Transverse colon (tissue), 4 donors: ENCODE results near the gene DESI1.

Experiments
- CTCF ChIP-seq, 5 experiments: fragments of 200-600 bp in 3 of 5; fragments of 450-650 bp in 2 of 5; sonication (generic) in 3 of 5; IDR thresholded peaks; 1 replicate in 2 of 5; 2 replicates in 3 of 5; pipeline ENCODE4 v1.5.1; 2016 to 2017; ENCODE audit warnings: antibody characterized with exemption in 5 of 5, inconsistent platforms in 3 of 5, mild to moderate bottlenecking in 2 of 5, moderate library complexity in 1 of 5
- EP300 ChIP-seq: sonication (generic); formaldehyde crosslinking; IDR thresholded peaks from one replicate; pipeline ENCODE4 v1.6.1; 2017; ENCODE audit warnings: antibody characterized with exemption, low read depth
- POLR2A ChIP-seq: fragments of 450-650 bp; IDR thresholded peaks from one replicate; pipeline ENCODE4 v1.6.1; 2016; ENCODE audit warnings: antibody characterized with exemption, mild to moderate bottlenecking, moderate library complexity
- POLR2AphosphoS5 ChIP-seq, 3 donors: sonication (generic); formaldehyde crosslinking; IDR thresholded peaks; one replicate each; pipeline ENCODE4 v1.6.1; 2016; ENCODE audit warnings: antibody characterized with exemption in 3 of 3

- no peak for TF ChIP-seq POLR2AphosphoS5 (IDR thresholded peaks at IDR 0.05)
- TF ChIP-seq CTCF (IDR thresholded peaks at IDR 0.05): no peak
- TF ChIP-seq EP300: no peak
- no peak for TF ChIP-seq POLR2A
These were observed 30.0 kb upstream of the DESI1 start for GRCh38 chr22:41650821-41651220.
